GM12878 (cell line): ENCODE measurements around the gene NIPAL1. TPM values are rescaled to one million over a fixed set of nuclear protein-coding genes. Genes with fewer than 3 reads are reported as not detected.

ENCODE experiments used
- BMI1 ChIP-seq: fragments of 450-650 bp; IDR thresholded peaks from 2 replicates; pipeline ENCODE4 v1.6.1; 2016; ENCODE audit warnings: mild to moderate bottlenecking, moderate library complexity, borderline replicate concordance
- CBX5 ChIP-seq: sonication (generic); IDR thresholded peaks from 2 replicates; pipeline ENCODE4 v1.6.1; 2016; ENCODE audit warnings: low read depth, moderate library complexity, mild to moderate bottlenecking, inconsistent platforms
- CREB1 ChIP-seq: IDR thresholded peaks from 2 replicates; pipeline ENCODE4 v1.6.1; 2012; ENCODE audit warnings: low read depth, mild to moderate bottlenecking, inconsistent platforms
- HDAC2 ChIP-seq: fragments of 200-600 bp; sonication (generic); IDR thresholded peaks from 2 replicates; pipeline ENCODE4 v1.6.1; 2017
- IKZF2 ChIP-seq, 2 experiments: fragments of 450-650 bp; IDR thresholded peaks; 2 replicates each; pipeline ENCODE4 v1.6.1; 2017; ENCODE audit warnings: mild to moderate bottlenecking in 2 of 2, moderate library complexity in 2 of 2
- IRF3 ChIP-seq: fragments of 450-650 bp; IDR thresholded peaks from 2 replicates; pipeline ENCODE4 v1.6.1; 2014; ENCODE audit warnings: mild to moderate bottlenecking
- IRF4 ChIP-seq: IDR thresholded peaks from 2 replicates; pipeline ENCODE4 v1.6.1; 2011; ENCODE audit warnings: low read depth, low read length
- MEF2B ChIP-seq: fragments of 450-650 bp; IDR thresholded peaks from 2 replicates; pipeline ENCODE4 v1.6.1; 2018; ENCODE audit warnings: mild to moderate bottlenecking, moderate library complexity; ENCODE audit not compliant: partially characterized antibody, poor library complexity, severe bottlenecking
- MLLT1 ChIP-seq: fragments of 450-650 bp; IDR thresholded peaks from 2 replicates; pipeline ENCODE4 v1.6.1; 2016; ENCODE audit warnings: mild to moderate bottlenecking
- MTA3 ChIP-seq: IDR thresholded peaks from 2 replicates; pipeline ENCODE4 v1.6.1; 2012; ENCODE audit warnings: low read length, inconsistent platforms, borderline replicate concordance
- MYB ChIP-seq: fragments of 150-350 bp; IDR thresholded peaks from 2 replicates; pipeline ENCODE4 v1.6.1; 2014; ENCODE audit warnings: mild to moderate bottlenecking, low read depth, low read length, borderline replicate concordance
- NBN ChIP-seq: fragments of 450-650 bp; IDR thresholded peaks from 2 replicates; pipeline ENCODE4 v1.6.1; 2016
- NKRF ChIP-seq: fragments of 450-650 bp; conservative IDR thresholded peaks from 2 replicates; pipeline ENCODE4 v1.6.1; 2017; ENCODE audit warnings: mild to moderate bottlenecking, moderate library complexity
- PBX3 ChIP-seq: IDR thresholded peaks from 2 replicates; pipeline ENCODE4 v1.6.1; 2011; ENCODE audit warnings: mild to moderate bottlenecking, low read depth, low read length, moderate library complexity; ENCODE audit not compliant: insufficient replicate concordance
- PKNOX1 ChIP-seq: fragments of 450-650 bp; IDR thresholded peaks from 2 replicates; pipeline ENCODE4 v1.6.1; 2016; ENCODE audit warnings: mild to moderate bottlenecking
- PML ChIP-seq: IDR thresholded peaks from 2 replicates; pipeline ENCODE4 v1.6.1; 2012; ENCODE audit warnings: low read length, inconsistent platforms
- SP1 ChIP-seq: IDR thresholded peaks from one replicate; pipeline ENCODE4 v1.6.1; 2011; ENCODE audit warnings: low read depth, low read length
- SREBF2 ChIP-seq: IDR thresholded peaks from 2 replicates; pipeline ENCODE4 v1.6.1; 2012; ENCODE audit warnings: mild to moderate bottlenecking, low read length
- TAF1 ChIP-seq: IDR thresholded peaks from 2 replicates; pipeline ENCODE4 v1.6.1; 2011; ENCODE audit warnings: mild to moderate bottlenecking, low read depth, low read length, borderline replicate concordance
- YBX1 ChIP-seq: fragments of 450-650 bp; IDR thresholded peaks from 2 replicates; pipeline ENCODE4 v1.6.1; 2016; ENCODE audit warnings: antibody characterized with exemption
- polyA plus RNA-seq, 11 experiments: library from polyadenylated mRNA; depleted of rRNA in 4 of 11; unstranded in 6 of 11; stranded (reverse) in 5 of 11; fragments of >200 nt; fragmentation: Nextera tagmentation in 4 of 11; fragmentation: Illumina TruSeq in 1 of 11; extraction: Ambion mirVana in 4 of 11; extraction: Trizol in 1 of 11; gene quantifications; 1 replicate in 1 of 11; 2 replicates in 10 of 11; pipeline versions ENCODE4 v1.2.1 to v1.2.3, GENCODE V29; 2011 to 2016; ENCODE audit warnings: inconsistent platforms in 2 of 11, missing spikeins in 2 of 11, low read depth in 1 of 11
- total RNA-seq, 4 experiments: library from RNA; depleted of rRNA in 3 of 4; stranded (reverse); fragments of >200 nt in 3 of 4; fragmentation: Illumina TruSeq in 1 of 4; extraction: Trizol in 1 of 4; gene quantifications; 2 replicates each; pipeline versions ENCODE4 v1.2.1 to v1.2.3, GENCODE V29; 2013 to 2021

The NIPAL1 gene
- total and polyA plus RNA-seq, 10 of the 15 experiments (the other 5 are each of a cell fraction or from before 2014, with no cell fraction given) = 0.46 to 9.7 (median 5.9) TPM

GRCh38 chr4:48047421-48047844 is 30.9 kb downstream of the NIPAL1 start (continued):
- TF ChIP-seq NKRF (no peak), SREBF2 (no peak), YBX1 (no peak), HDAC2 (no peak), PKNOX1 (peak; percentile 92), MTA3 (peak; percentile 97), BMI1 (peak; percentile 85), MEF2B (peak; percentile 85), TAF1 (no peak), IRF3 (no peak), CREB1 (peak; percentile 62; the same call in 1 of the 2 replicates), MLLT1 (peak; percentile 97), SP1 (no peak), PBX3 (no peak), IRF4 (peak; percentile 98), CBX5 (peak; percentile 93), PML (0 out of 2 replicates have a peak, but pooled peaks have one; percentile 77), IKZF2 (IDR thresholded peaks at IDR 0.05) (peak; percentile 96 to 98), NBN (peak; percentile 93), MYB (0 out of 2 replicates have a peak, but pooled peaks have one; percentile 41)
